Activated CD4-positive, alpha-beta T cell treated with anti-CD3 and anti-CD28 coated beads, Interleukin-2, Interleukin-4, amounts not matched to agents 100 ng/mL and 50 ng/mL, durations not matched to agents 16 hours and 8 hours (primary cell): Measurements from ENCODE around the gene ENTPD8.
A peak's percentile ranks its signal among the peaks of the same experiment; 100 is the strongest.
"Not testable (repeated sequence)": the region's sequence is repeated elsewhere in the genome, so short reads cannot be mapped to it uniquely, and the experiment has no call there.

Source experiments
- DNase-seq: peaks from one replicate; pipeline ENCODE4 v3.0.0-alpha.2; 2020; ENCODE audit warnings: low spot score

ENTPD8 gene

DNA sequence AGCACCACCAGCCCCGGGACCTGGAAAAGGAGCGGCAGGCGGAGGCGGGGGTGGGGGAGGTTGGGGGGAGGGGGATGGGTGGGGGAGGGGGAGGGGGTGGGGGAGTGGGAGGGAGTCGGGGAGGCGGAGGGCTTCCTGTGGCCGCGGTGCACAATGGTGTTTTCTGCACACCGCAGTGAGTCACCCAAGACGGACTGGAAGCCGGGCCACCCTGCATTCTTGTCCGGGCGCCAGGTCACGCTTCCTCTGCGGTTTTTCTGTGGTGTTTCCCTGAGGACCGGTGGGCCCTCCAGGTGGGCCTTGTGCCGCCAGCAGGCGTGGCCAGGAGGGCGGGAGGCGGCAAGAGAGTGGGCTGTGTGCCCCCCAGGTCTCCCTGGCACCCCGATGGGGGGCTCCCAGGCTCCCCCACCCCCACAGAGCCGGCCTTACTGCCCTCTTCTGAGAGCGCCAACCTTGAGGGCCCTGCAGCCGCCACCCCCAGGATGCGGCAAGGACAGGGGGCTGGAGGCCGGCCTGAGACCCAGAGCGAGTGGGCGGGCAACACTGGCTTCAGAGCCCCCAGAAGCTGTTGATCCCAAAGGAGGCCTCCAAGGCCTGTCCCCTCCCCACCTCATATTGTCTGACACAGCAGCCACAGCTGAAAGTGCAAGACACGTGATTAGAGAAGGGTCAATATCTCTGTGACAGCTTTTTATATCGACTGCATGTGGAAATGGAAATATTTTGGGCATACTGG, 29.3 kb downstream of the ENTPD8 start:
- peak; percentile 60 for DNase-seq

DNA sequence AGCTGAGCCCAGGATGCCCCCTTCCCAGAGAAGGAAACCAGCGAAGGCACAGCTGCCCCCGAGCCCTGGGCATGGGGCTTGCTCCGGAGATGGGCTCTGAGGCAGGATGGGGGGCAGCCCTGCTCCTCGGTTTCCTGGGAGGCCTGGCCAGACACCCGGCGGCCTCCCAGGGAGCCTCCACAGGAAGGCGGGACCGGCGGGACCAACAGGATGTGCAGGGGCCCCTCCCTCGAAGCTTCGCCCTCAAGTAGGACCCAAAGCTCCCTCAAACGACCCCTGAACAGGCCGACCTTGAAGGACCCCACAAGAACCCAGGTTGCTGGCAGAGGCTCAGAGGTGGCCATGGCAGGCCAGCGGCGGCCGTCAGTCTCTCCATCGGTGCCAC, 29.9 kb downstream of the ENTPD8 start:
- no peak for DNase-seq

DNA sequence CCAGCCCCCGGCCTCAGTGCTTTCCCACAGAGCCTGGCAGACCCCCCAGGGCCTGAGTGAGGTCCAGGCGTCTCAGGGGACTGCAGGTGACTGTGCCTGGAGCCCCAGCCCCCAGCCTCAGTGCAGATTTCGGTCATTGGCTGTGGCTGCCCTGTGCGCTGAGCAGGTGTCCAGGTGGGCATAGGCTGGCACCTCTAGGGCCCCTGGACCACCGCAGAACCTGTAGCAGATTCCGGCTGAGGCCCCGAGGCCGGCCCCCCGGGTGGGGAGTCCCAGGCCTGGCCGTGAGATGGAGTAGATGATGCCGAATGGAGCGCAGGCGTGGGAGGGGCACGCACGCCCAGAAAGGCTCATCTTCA, 30.3 kb downstream of the ENTPD8 start:
- no peak for DNase-seq

DNA sequence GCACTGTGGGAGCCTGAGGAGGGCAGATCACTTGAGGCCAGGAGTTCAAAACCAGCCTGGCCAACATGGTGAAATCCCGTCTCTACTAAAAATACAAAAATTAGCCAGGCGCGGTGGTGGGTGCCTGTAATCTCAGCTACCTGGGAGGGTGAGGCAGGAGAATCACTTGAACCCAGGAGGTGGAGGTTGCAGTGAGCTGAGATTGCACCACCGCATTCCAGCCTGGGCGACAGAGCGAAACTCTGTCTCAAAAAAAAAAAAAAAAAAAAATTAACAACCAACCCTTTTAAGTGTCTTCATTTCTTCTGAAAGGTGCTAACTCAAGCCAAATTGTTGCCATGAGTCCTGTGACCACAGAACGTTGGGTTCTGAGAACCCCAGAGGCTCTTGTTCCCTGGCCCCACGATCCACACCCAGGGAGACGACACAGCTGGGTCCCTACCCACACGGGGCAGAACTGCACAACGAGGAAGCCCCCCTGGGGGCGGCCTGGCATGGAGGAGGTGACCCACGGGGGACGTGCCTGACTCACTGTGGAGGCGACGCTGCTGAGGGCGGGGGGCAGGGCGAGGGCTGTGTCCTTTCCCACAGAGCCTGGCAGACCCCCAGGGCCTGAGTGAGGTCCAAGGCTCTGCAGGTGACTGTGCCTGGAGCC, 30.8 kb downstream of the ENTPD8 start:
- DNase-seq: not testable (repeated sequence)

DNA sequence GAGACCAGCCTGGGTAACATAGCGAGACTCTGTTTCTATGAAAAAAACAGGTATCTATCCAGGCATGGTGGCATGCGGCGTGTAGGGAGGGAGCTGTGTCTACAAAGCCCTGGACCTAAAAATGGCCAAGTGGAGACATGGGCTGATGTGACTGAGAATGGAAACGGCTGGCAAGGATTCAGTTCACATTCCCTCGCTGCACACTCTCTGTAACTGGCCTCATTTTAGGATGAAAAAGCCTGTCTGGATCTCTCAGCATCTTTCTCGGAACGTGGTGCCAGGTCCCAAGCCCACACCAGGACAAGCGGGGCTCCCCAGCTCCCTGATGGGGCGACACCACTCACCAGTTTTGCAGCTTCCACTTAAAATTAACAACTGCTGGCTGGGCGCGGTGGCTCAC, 31.6 kb downstream of the ENTPD8 start:
- no peak for DNase-seq

DNA sequence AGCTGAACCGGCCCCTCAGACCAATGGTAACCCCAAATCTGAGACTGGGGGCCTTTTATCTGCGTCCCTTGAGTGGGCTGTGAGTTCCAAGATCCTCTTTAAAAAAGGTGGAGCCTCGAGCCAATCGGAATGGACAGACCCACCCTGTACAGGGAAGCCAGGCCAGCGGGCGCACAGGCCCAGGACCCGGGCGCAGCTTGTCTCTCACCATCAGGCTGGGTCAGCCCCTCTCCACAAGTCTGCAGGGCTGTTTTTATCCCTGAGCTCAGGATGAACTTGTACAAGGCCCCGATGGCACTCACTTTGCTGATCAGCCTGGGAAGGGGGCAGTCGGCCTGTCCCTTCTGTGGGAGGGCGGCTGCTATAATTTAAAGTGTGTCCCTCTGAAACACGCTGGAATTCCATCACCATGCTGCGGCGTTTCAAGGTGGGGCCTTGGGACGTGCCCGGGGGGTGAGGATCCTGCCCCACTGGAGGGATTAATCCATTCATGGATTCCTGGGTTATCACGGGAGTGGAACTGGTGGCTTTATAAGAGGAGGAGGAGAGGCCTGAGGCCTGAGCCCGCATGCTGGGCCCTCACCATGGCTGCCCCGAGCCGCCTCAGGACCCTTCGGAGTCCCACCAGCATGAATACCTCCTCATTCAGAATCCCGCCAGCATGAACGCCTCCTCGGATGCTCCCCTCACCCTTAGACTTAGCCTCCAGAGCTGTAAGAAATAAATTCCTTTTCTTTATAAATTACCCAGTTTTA, 32.3 kb downstream of the ENTPD8 start:
- no peak for DNase-seq

DNA sequence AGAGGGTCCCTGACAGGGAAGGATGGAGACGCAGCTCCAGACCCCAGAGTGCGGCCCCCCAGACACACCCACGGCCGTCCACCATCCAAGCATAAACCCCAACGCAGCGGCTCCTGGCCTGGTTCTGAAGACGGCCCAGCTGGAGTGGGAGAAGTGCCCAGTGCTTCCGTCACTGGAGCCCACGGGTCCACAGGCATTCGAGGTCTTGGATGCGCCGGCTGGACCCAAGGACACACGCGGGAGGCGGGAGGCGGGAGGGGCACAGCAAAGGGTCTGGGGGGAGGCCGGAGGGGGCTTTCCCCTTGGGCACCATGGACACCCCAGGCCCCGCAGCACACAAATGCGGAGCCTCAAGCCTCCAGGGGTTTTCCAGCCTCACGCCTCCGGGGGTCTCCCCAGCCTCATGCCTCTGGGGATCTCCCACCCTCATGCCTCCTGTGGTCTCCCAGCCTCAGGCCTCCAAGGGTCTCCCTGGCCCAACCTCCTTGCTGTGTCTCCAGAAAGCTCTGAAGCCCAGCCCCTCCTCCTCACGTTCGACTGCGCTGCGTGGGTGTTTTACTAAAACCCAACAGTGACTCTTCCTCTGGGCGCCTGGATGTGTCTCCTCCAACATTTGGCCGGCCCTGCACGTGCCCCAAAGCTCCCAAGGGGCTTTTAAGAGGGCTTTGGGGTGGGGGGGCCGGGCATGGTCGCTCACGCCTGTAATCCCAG, 33.4 kb downstream of the ENTPD8 start:
- DNase-seq: no peak

DNA sequence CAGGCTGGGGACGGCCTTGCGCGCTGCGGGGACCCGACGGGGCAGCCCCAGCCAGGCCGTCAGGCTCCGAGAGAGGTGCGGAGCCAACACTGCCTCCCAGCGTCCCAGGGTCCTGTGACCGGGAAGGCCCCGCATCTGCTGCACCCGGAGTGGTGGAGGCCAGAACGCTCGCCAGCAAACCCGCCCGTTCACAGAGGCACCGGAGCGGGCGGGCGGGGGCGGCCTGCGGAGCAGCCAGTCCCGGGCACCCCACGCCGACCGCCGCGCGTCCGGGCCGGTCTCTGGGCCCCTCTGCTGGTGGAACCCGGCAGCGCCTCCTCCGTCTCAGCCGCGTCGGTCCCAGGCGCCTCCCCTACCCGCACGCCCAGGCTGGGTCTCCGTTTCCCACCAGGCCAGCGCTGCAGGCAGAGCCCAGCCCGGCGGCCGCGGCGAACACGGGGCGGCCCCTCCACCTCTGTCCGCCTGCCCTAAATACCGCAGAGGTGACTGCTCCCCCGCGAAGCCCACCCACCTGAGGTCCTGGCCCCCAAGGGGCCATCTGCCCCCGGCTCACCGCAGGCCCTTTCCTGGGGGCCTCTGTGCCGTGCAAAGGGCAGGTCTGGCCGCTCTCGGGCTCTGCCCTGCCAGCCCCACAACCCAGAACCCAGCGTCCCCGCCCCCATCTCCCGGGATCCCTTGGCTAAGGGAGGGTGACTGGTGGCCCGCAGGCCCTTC, 34.1 kb downstream of the ENTPD8 start:
- DNase-seq: peak; percentile 48

DNA sequence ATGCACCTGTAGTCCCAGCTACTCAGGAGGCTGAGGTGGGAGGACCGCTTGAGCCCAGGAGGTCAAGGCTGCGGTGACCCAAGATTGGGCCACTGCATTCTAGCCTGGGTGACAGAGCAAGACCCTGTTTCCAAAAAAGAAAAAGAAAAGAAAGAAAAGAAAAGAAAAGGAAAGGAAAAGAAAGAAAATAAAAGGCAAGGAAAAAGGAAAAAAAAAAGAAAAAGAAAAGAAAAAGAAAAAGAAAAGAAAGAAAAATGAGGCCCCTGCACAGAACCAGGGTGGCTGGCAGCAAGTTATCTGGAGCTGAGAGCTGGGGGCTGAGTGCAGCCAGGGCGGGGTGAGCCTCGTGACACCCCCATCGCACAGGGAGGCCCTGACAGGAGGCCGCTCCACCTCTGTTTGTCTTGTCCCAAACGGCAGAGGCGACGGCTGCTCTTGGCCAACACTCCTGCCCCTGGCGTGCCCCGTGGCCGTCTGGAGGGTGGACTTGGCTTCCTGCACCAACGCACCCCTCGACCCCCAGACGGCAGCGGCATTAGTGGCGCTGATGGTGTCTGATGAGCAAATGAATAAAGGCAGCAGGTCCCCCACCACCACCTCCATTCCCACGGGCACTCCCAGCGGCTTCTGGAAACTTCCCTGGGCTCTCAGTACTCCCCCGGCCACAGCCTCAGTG, 34.9 kb downstream of the ENTPD8 start:
- no peak for DNase-seq

DNA sequence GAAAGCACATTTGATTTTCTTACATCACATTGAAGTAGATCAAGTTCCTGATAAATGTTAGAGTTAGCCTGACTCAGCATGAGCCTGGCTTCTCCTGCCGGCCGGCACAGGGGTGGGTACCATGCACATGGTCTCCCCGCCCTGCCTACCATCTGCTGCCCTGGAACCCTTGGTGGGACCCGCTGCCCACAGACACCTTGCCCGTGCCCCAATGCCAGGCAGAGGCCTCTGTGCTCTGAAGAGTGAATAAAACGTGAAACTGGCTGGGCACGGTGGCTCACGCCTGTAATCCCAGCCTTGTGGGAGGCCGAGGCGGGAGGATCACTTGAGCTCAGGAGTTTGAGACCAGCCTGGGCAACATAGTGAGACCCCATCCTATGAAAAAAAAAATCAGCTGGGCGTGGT, 35.5 kb downstream of the ENTPD8 start:
- no peak for DNase-seq

DNA sequence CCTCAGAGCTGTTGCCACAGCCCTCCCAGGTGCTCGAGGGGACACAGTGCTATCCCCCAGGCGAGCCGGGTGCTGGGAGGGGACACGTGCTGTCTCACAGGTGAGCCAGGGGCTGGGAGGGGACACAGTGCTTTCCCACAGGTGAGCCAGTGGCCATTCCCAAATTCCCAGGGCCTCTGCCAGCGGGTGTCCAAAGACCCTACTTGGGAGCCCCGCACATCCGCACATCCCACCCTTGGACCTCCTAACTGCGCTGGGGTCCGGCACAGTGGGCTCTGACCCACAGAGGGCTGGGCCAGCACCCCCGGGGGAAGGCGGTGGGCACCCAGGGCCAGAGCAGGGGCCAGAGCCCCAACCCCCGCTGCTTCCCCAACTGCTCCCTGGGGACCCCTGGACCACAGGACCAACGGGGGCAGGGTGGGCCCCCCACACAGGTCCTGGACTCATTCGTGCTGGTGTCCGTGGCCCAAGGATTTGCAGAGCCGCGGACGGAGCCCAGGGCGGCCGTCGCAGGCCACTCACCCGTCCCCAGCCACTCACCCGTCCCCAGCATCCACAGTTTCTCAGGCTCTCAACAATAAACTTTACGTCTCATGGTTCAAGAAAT, 36.1 kb downstream of the ENTPD8 start:
- no peak for DNase-seq

DNA sequence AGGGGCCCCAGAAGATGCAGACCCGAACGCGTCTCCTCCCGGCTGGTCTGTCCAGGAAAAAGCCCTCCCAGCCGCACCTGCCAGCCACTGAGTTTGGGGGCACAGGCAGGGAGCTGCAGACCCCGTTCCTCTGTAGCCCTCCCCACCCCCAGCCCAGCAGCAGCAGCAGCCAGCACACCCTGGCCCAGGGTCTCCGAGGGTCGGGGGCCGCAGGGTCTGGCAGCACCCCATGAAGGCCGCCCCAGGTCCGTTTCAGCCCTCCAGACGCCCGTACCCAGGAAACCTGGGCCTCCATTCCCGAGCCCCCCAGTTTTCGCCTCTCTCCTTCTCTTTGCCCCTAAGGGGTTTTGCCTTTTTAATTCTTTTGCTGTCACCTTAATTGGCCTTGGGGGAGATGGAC, 37.9 kb downstream of the ENTPD8 start:
- DNase-seq: no peak

DNA sequence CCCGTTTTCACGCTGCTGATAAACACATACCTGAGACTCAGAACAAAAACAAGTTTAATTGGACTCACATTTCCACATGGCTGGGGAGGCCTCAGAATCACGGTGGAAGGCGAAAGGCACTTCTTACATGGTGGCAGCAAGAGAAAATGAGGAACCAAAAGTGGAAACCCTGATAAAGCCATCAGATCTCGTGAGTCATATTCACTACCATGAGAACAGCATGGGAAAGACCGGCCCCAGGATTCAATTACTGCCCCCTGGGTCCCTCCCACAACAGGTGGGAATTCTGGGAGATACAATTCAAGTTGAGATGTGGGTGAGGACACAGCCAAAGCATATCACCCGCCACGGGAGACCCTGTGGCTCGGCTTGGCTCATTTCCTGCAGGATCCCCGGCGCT, 38.4 kb downstream of the ENTPD8 start:
- DNase-seq: no peak

DNA sequence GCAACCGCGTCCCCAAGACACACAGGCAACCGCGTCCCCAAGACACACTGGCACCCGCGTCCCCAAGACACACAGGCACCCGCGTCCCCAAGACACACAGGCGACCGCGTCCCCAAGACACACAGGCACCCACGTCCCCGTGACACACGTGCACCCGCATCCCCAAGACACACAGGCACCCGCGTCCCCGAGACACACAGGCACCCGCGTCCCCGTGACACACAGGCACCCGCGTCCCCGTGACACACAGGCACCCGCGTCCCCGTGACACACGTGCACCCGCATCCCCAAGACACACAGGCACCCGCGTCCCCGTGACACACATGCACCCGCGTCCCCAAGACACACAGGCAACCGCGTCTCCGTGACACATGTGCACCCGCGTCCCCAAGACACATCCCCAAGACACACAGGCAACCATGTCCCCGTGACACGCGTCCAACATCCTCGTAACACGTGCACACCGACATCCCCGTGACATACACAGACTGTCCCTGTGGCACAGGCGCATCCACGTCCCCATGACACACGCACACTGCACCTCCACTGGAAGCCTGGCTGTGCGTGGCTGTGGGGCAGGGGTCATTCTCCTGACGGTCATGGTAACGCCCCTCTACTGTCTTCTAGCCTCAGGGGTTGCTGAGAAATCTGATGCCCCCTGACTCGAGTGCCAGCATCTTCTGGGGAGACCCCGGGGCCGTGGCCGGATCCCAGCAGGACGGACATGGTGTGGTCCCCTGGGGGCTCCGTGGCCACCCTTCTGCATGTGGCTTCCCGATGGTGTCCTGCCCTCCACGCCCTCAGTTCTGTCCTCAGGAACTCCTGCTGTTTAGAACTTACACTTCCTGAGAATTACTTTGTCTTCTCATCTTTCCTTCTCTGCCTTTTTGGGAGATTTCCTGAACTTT, 42.3 kb downstream of the ENTPD8 start:
- no peak for DNase-seq

DNA sequence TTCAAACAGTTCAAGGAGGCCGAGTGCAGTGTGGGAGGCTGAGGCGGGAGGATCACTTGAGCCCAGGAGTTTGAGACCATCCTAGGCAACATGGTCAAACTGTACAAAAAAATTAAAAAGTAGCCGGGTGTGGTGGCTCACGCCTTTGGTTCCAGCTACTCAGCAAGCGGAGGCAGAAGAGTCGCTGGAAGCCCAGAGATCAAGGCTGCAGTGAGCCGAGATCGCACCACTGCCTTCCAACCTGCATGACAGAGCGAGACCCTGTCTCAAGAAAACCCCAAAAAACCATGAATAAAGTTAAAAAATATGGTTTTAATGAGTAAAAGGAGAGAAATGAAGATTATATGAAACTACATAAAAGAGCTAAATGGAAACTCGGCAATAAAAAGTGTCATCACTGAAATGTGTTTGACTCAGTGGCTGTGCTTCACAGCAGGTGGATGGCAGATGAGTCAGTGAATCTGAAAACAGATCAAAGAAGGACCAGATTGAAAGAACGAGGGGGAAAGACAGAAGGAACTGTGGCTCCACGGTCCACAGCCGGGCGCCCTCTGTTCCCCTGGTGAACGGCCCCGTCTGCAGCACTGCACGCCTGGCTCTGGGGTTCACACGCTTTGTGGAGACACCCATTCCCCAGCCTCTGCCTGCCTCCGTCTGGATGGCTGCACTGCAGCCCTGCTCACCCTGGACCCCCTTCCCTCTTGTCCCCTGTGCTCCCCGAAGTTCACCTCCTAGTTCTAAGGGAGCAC, 43.3 kb downstream of the ENTPD8 start:
- peak; percentile 45 for DNase-seq

DNA sequence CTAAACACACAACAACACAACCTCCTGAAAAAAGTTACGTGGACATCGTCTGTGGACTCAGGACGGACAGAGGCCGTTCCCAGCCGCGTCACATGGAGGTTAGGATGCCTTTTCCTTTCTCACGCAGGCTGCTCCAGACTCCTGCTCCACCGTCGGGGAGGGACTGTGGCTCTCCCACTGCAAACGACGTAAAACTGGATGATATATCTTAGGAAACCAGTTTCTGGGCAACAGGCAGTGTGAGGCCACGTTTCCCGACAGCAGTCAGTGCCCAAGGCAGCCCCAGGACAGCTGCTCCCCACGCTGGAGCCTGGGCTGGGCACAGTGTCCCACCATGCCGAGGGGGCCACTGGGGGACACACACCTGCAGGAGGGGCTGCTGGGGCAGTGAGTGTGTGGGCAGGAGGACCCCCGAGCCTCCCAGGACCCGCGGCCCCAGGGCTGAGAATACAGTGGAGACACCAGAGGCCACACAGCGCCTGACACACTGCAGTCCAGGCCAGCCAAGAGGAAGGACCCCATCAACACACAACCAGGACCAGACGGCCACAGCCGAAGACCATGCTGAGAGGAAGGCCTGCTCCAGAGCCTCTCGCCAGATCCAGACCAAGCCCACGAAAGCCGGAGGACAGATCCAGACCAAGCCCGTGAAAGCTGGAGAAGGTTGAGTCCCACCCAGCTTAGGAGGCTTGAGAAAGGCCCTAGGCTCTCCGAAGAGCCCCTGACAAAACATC, 44.4 kb downstream of the ENTPD8 start:
- DNase-seq: no peak

DNA sequence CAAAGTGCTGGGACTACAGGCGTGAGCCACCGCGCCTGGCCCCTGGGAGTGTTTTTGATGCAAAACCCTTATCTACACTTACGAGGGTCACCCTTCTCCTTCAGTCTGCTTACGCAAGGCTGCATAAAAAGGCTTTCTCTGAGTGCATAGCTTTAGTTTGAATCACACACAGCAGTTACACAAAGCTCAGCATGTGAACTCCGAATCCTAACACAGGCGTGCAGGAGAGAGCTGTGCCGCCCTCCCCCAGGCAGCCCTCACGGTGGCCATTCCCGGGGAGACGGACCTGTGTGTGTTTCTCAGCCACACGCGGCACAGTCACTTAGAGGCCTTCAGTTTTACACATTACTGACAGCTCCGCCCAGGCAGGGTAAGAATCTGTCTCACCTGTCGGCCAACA, 44.9 kb downstream of the ENTPD8 start:
- DNase-seq: no peak

DNA sequence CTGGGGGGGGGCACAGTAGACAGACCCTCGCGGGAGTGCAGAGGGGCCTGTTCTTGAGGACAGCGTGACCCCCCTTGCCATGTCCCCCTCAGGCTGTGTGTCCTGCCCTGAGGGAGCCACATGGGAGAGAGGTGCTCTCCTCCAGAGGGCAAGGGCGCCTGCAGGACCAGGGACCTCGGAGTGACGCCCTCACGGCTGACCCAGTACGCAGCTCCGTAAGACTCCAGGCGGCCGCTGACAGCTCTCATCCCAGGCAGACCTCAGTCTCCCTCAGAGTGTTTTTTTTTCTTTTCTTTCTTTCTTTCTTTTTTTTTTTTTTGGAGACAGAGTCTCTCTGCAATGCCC, 45.5 kb downstream of the ENTPD8 start:
- DNase-seq: no peak
